HG03575 (cell line): ENCODE measurements around the gene UFD1.
"Not testable (repeated sequence)": the region's sequence is repeated elsewhere in the genome, so short reads cannot be mapped to it uniquely, and the experiment has no call there.

Experiments
- ATAC-seq: cut with Tn5 transposase; IDR thresholded peaks from one replicate; pipeline ENCODE4 v1.9.1; 2021; ENCODE audit not compliant: unreplicated experiment, insufficient number of reproducible peaks, low FRiP score; ENCODE audit errors: extremely low read depth

UFD1 gene

GRCh38 chr22:19436444-19437161 lies 42.4 kb downstream of the UFD1 start:
- not testable (repeated sequence) for ATAC-seq

- no peak for ATAC-seq
Observed at GRCh38 chr22:19434829-19435580, 44.0 kb downstream of the UFD1 start.

GRCh38 chr22:19434401-19434800 lies 44.6 kb downstream of the UFD1 start:
- ATAC-seq, result no peak

GRCh38 chr22:19432133-19432851 lies 46.7 kb downstream of the UFD1 start, which contains the start of gene MRPL40:
MRPL40 (plus strand) TSS chr22:19432545; CDS start chr22:19432555, 10 bp downstream.
- no peak for ATAC-seq

GRCh38 chr22:19431649-19432132 lies 47.3 kb downstream of the UFD1 start, which contains the start of gene HIRA:
HIRA (minus strand) TSS chr22:19431733; CDS start chr22:19431476, 257 bp downstream.
- no peak for ATAC-seq

- ATAC-seq, result no peak
Observed at GRCh38 chr22:19430890-19431541, 48.0 kb downstream of the UFD1 start.

GRCh38 chr22:19429950-19430889 lies 48.8 kb downstream of the UFD1 start:
- no peak for ATAC-seq

- no peak for ATAC-seq
Observed at GRCh38 chr22:19424186-19424500, 54.9 kb downstream of the UFD1 start.

GRCh38 chr22:19422440-19423301 lies 56.3 kb downstream of the UFD1 start:
- no peak for ATAC-seq

- no peak for ATAC-seq
Observed at GRCh38 chr22:19420321-19420720, 58.7 kb downstream of the UFD1 start.

- ATAC-seq, result no peak
Observed at GRCh38 chr22:19419464-19420178, 59.4 kb downstream of the UFD1 start.

- ATAC-seq, result no peak
Observed at GRCh38 chr22:19419086-19419463, 59.9 kb downstream of the UFD1 start.

- no peak for ATAC-seq
Observed at GRCh38 chr22:19412923-19413322, 66.1 kb downstream of the UFD1 start.

GRCh38 chr22:19412478-19412877 lies 66.5 kb downstream of the UFD1 start:
- ATAC-seq, result no peak

GRCh38 chr22:19411690-19412045 lies 67.3 kb downstream of the UFD1 start:
- ATAC-seq, result no peak

GRCh38 chr22:19410941-19411689 lies 67.9 kb downstream of the UFD1 start:
- ATAC-seq, result no peak
